Transverse colon (tissue), 4 donors: ENCODE data around the gene RIN3.

Source experiments
- POLR2AphosphoS5 ChIP-seq, 3 donors: sonication (generic); formaldehyde crosslinking; IDR thresholded peaks; one replicate each; pipeline ENCODE4 v1.6.1; 2016; ENCODE audit warnings: antibody characterized with exemption in 3 of 3
- TF ChIP-seq, protein P1 (sequence below), 5 experiments: fragments of 200-600 bp in 3 of 5; fragments of 450-650 bp in 2 of 5; sonication (generic) in 3 of 5; IDR thresholded peaks; 1 replicate in 2 of 5; 2 replicates in 3 of 5; pipeline ENCODE4 v1.5.1; 2016 to 2017; ENCODE audit warnings: antibody characterized with exemption in 5 of 5, inconsistent platforms in 3 of 5, mild to moderate bottlenecking in 2 of 5, moderate library complexity in 1 of 5

- TF ChIP-seq, protein P1, sequence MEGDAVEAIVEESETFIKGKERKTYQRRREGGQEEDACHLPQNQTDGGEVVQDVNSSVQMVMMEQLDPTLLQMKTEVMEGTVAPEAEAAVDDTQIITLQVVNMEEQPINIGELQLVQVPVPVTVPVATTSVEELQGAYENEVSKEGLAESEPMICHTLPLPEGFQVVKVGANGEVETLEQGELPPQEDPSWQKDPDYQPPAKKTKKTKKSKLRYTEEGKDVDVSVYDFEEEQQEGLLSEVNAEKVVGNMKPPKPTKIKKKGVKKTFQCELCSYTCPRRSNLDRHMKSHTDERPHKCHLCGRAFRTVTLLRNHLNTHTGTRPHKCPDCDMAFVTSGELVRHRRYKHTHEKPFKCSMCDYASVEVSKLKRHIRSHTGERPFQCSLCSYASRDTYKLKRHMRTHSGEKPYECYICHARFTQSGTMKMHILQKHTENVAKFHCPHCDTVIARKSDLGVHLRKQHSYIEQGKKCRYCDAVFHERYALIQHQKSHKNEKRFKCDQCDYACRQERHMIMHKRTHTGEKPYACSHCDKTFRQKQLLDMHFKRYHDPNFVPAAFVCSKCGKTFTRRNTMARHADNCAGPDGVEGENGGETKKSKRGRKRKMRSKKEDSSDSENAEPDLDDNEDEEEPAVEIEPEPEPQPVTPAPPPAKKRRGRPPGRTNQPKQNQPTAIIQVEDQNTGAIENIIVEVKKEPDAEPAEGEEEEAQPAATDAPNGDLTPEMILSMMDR (IDR thresholded peaks at IDR 0.05): no peak
- no peak for TF ChIP-seq POLR2AphosphoS5 (IDR thresholded peaks at IDR 0.05)
Measured at GRCh38 chr14:92625213-92625612, 111.6 kb downstream of the RIN3 start.
